ENCODE data around the gene C16orf89. TPM values are rescaled to one million over a fixed set of nuclear protein-coding genes. Genes with fewer than 3 reads are reported as not detected.
A peak's percentile ranks its signal among the peaks of the same experiment; 100 is the strongest.
"Not testable (repeated sequence)": the region's sequence is repeated elsewhere in the genome, so short reads cannot be mapped to it uniquely, and the experiment has no call there.

C16orf89 gene
- total RNA-seq, 2 experiments from 2014 or later = not detected

DNA sequence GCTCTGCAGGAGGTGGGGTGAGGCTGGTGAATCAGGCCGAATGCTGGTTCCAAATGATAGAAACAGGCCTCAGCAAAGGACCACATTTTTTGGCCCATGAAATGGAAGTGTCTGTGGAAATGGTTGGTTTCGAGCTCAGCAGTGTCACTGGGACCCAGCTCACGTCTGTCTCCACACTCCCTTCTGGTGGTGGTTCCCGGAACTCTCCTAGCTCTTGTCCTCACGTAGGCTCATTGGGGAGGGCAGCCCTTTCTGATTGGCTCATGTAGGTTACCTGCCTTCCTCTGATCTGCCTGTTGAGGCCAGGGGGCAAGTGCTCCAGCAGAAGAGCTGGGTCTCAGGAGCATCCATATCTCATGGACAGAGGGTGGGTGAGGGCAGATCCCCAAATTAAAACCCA lies 9.9 kb upstream of the C16orf89 start:
- Mint-ChIP-seq H3K4me3 (no peak overlapping the region), H3K27ac (no peak overlapping the region), H3K9me3 (no peaks in the 10 kb centered on the region), H3K4me1 (peaks cover 11% of the 10 kb centered on the region), H3K36me3 (peaks cover 8% of the 10 kb centered on the region), H3K27me3 (no peaks in the 10 kb centered on the region)
- ATAC-seq (ENCODE audit: low read depth) (no peak), DNase-seq (no peak)
- POLR2A ChIA-PET = no interaction called here

DNA sequence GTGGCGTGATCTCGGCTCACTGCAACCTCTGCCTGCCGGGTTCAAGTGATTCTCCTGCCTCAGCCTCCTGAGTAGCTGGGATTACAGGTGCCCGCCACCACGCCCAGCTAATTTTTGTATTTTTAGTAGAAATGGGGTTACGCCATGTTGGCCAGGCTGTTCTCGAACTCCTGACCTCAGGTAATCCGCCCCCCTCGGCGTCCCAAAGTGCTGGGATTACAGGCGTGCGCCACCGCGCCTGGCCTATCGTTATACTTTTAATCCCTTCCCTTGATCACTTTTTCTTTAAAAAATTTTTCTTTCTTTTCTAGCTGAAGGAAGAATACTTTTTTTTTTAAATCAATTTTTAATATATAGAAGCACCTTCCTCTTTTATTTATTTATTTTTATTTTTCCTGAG lies 8.0 kb upstream of the C16orf89 start:
- H3K9me3 Mint-ChIP-seq; POLR2A ChIA-PET; ATAC-seq (ENCODE audit: low read depth); H3K27ac Mint-ChIP-seq; DNase-seq; H3K27me3 Mint-ChIP-seq; H3K36me3 Mint-ChIP-seq; H3K4me3 Mint-ChIP-seq: not testable (repeated sequence)
- H3K4me1 Mint-ChIP-seq = peaks cover 11% of the 10 kb centered on the region

DNA sequence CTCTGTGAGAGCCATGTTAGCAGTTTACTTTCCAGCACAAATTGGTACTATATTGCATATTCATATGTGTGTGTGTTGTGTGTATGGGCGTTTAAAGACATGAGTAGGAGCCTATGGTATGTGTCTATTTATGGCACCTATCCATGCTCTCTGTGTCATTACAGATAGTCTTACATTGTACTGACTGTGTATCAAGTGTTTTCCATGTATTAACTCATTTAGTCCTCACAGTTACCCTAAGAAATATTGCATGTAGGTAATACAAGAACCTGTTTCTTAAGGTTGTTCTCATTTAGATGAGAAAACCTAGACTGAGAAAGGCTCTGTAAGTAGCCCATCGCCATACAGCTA lies 7.5 kb upstream of the C16orf89 start:
- ATAC-seq (ENCODE audit: low read depth) (no peak), DNase-seq (no peak)
- Mint-ChIP-seq H3K4me1 (peaks cover 11% of the 10 kb centered on the region), H3K4me3 (peak overlapping the region; percentile 95), H3K9me3 (no peaks in the 10 kb centered on the region), H3K27me3 (no peaks in the 10 kb centered on the region), H3K36me3 (peaks cover 8% of the 10 kb centered on the region), H3K27ac (peak overlapping the region; percentile 63)
- POLR2A ChIA-PET = no interaction called here

DNA sequence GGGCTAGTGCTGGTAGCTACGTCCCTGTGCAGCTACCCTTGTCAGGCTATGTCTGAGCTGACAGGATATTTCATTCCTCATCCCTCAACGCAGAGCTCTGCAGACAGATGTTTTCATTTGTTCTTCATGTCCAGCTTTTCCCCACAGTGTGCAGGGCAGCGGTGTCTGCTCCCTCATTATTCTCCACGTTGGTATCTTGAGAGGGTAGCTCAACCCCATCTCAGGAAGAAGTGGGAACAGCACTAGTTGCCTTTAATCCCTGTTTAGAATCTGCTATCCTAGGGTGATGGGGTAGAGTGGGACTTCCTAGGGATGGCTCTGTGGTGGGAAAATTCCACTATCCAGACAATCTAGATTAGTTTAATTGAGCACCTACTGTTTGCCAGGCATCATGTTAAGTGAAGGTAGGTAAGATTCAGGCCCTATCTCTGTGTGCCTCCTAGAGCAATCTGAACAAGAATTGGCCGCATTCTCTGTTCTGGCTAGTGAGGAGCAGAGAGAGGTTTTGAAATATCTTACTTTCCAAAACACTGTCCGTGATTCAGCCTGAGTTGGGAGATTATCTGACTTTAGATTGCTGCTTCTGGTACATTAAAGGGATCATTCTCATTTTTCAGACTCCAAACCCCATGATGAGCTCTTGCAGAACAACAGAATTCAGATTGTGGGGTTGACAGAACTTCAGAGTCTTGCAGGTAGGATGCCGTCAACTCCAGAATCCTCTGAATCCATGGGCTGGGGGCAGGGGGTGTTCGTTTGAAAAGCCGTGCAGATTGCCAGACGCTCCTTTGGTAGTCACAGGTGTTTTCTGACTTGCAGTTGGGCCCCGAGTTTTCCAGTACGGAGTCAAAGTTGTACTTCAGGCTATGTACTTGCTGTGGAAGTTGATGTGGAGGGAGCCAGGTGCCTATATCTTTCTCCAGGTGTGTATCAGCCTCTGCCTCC lies 6.8 kb upstream of the C16orf89 start:
- ATAC-seq (ENCODE audit: low read depth) (no peak), DNase-seq (no peak)
- H3K27me3 Mint-ChIP-seq = no peaks in the 10 kb centered on the region
- peak overlapping the region; percentile 95 for H3K4me3 Mint-ChIP-seq
- POLR2A ChIA-PET = interaction anchor here (0.6 to 1.7 kb wide), 5 partner anchors 11 to 333 kb away, joined by 3 to 8 read pairs (median 5); partner anchors contain the start of gene NAGPA
- peak overlapping the region; percentile 92 for H3K27ac Mint-ChIP-seq
- peaks cover 11% of the 10 kb centered on the region for H3K4me1 Mint-ChIP-seq
- no peaks in the 10 kb centered on the region for H3K9me3 Mint-ChIP-seq
- peaks cover 8% of the 10 kb centered on the region for H3K36me3 Mint-ChIP-seq

DNA sequence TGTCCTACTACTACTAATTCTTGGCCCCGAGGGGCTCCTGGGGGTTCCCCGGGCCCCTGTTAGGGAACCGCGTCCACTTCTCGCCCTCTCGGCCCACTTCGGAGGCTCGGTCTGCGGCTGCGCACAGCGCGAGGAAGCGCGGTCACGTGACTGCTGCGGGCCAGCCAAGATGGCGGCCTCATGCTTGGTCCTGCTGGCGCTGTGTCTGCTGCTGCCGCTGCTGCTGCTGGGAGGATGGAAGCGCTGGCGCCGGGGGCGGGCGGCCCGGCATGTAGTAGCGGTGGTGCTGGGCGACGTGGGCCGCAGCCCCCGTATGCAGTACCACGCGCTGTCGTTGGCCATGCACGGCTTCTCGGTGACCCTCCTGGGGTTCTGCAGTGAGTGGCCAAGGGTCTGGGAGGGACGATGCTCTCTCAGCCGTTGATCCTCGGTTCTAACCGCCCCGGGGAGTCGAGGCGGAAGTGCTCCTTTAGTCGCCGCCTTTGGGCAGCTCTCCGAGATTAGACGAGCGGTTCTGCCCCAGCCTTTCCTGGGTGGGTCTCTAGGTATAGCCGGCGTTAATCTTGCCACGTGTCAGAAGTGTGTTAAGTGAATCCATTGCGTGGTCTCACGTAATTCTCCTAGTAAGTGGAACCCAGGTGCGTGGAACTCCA lies 6.1 kb upstream of the C16orf89 start, which contains the start of gene ALG1:
Gene ALG1 (plus strand): TSS at position 163 of the 653 bp plus-strand sequence. CDS start 7 bp downstream, at position 170.
- DNase-seq (peak; percentile 92), ATAC-seq (ENCODE audit: low read depth) (peak; percentile 91)
- POLR2A ChIA-PET = interaction anchor here (0.6 to 1.7 kb wide), 6 partner anchors 12 to 498 kb away, joined by 3 to 8 read pairs (median 4); partner anchors contain the start of gene NAGPA
- Mint-ChIP-seq H3K4me1 (peaks cover 11% of the 10 kb centered on the region), H3K27me3 (peaks cover 2% of the 10 kb centered on the region), H3K4me3 (peak within 1 kb of the TSS; percentile 95), H3K9me3 (no peaks in the 10 kb centered on the region), H3K36me3 (peaks cover 8% of the 10 kb centered on the region), H3K27ac (peak within 1 kb of the TSS; percentile 92)

DNA sequence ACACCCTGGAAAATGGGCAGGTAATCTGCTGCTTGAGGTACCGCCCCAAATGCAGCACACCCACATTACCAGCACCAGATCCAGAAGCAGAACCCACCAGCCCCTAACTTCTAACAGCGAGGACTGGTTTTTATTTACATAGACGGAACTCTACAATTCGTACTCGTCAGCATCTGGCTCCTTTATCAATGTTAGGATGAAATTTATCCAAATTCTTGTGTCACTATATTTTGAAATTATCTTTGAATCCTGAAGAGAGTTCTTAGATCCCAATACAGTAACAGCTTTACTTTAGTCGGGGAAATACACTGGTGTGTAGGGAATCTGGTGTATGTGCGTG lies 5.6 kb upstream of the C16orf89 start:
- Mint-ChIP-seq H3K36me3 (peaks cover 8% of the 10 kb centered on the region), H3K27ac (peak overlapping the region; percentile 92), H3K4me1 (peaks cover 11% of the 10 kb centered on the region), H3K27me3 (peaks cover 2% of the 10 kb centered on the region), H3K9me3 (no peaks in the 10 kb centered on the region), H3K4me3 (peak overlapping the region; percentile 95)
- POLR2A ChIA-PET = interaction anchor here (0.6 to 1.7 kb wide), 3 partner anchors 37 to 498 kb away, joined by 3 to 6 read pairs (median 5); partner anchors contain the start of gene NAGPA
- no peak for ATAC-seq (ENCODE audit: low read depth)
- DNase-seq = no peak

DNA sequence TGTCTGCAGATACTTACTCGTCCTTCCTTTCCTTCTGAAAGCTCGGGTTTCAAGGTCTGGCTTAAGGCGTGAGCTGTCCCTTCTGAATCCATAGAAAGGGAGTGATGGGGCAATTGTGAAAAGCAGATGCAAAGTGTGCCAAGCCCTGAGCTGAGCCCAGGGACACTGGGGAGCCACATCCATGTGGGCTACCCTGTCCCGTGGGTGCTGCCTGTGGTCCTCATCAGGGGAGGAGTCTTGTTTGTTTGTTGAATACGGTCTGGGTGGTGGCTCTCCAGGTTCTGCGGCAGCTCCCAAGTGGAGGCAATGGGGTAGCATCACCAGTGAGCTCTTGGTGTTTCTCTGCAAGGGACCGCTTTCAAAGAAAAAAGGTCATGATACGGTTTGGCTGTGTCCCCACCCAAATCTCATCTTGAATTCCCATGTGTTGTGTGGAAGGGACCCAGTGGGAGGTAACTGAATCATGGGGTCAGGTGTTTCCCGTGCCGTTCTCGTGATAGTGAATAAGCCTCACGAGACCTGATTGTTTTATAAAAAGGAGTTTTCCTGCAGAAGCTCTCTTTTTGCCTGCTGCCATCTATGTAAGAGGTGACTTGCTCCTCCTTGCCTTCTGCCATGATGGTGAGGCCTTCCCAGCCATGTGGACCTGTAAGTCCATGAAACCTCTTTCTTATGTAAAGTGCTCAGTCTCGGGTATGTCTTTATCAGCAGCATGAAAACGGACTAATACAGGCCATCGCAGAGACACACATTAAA lies 4.9 kb upstream of the C16orf89 start:
- H3K27me3 Mint-ChIP-seq = peaks cover 2% of the 10 kb centered on the region
- DNase-seq (no peak), ATAC-seq (ENCODE audit: low read depth) (no peak)
- H3K4me1 Mint-ChIP-seq = peaks cover 11% of the 10 kb centered on the region
- H3K9me3 Mint-ChIP-seq = no peaks in the 10 kb centered on the region
- no peak overlapping the region for H3K4me3 Mint-ChIP-seq
- POLR2A ChIA-PET = interaction anchor here (0.6 to 1.7 kb wide), 2 partner anchors 37 to 497 kb away, joined by 3 to 5 read pairs; partner anchors contain the start of gene NAGPA
- H3K27ac Mint-ChIP-seq = peak overlapping the region; percentile 92
- peaks cover 6% of the 10 kb centered on the region for H3K36me3 Mint-ChIP-seq

DNA sequence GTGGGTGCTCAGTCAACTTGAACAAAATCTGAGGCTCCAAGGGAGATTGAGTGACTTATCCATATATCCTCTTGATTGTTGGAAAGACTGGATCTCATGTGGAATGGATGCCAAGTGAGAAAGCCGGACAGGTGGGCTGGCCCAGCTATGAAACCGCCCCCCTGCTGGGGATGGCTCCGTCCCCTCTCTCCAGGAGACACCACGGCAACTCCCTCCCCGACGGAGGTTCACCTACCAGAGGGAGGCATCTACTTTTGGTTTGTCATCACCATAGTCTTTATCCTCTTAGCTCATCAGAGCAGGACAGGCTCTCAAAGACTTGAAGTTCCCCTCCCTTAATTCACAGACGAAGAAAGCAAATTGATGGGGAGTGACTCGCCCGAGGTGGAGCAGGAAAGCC lies 4.1 kb upstream of the C16orf89 start:
- Mint-ChIP-seq H3K36me3 (peaks cover 4% of the 10 kb centered on the region), H3K27ac (no peak overlapping the region), H3K4me1 (peaks cover 11% of the 10 kb centered on the region), H3K27me3 (peaks cover 2% of the 10 kb centered on the region), H3K9me3 (no peaks in the 10 kb centered on the region), H3K4me3 (no peak overlapping the region)
- POLR2A ChIA-PET = no interaction called here
- DNase-seq (no peak), ATAC-seq (ENCODE audit: low read depth) (no peak)

DNA sequence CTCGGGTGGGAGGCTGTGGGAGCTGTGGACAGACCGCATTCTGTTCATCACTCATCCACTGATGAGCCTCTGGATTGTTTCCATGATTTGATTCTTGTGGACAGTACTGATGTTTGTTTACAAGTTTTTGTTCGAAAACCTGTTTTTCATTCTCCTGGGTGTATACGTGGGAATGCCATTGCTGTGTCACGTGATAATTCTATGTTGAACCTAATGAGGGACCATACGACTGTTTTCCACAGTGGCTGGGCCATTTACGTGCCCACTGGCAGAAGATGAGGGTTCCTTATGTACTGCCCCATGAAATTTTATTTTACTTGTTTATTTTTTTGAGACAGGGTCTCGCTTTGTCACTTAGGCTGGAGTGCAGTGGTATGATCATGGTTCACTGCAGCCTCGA lies 3.3 kb upstream of the C16orf89 start:
- H3K27me3 Mint-ChIP-seq = peaks cover 2% of the 10 kb centered on the region
- peaks cover 11% of the 10 kb centered on the region for H3K4me1 Mint-ChIP-seq
- ATAC-seq (ENCODE audit: low read depth) (no peak), DNase-seq (no peak)
- POLR2A ChIA-PET = no interaction called here
- H3K9me3 Mint-ChIP-seq = no peaks in the 10 kb centered on the region
- H3K4me3 Mint-ChIP-seq = no peak overlapping the region
- no peak overlapping the region for H3K27ac Mint-ChIP-seq
- H3K36me3 Mint-ChIP-seq = no peaks in the 10 kb centered on the region

DNA sequence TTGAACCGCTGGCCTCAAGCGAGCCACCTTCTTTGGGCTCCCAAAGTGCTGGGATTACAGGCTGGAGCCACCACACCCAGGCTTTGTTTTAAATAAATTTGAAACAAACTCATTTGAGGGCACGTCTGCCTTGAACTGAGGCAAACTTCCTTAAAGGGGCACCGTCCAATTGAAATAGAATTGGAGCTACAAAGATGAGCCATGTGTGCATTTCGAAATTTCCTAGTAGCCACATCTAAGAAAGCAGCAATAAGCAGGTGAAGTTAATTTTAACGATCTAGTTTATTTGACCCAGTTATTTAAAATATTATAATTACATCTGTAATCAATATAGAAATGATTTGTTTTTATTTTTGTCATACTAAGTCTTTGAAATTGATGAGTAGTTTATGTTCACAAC lies 755 bp upstream of the C16orf89 start:
- peaks cover 2% of the 10 kb centered on the region for H3K27me3 Mint-ChIP-seq
- peaks cover 8% of the 10 kb centered on the region for H3K4me1 Mint-ChIP-seq
- no peak for DNase-seq
- H3K27ac Mint-ChIP-seq = no peak overlapping the region
- POLR2A ChIA-PET = no interaction called here
- no peaks in the 10 kb centered on the region for H3K36me3 Mint-ChIP-seq
- ATAC-seq (ENCODE audit: low read depth) = no peak
- H3K4me3 Mint-ChIP-seq = no peak overlapping the region
- no peaks in the 10 kb centered on the region for H3K9me3 Mint-ChIP-seq

DNA sequence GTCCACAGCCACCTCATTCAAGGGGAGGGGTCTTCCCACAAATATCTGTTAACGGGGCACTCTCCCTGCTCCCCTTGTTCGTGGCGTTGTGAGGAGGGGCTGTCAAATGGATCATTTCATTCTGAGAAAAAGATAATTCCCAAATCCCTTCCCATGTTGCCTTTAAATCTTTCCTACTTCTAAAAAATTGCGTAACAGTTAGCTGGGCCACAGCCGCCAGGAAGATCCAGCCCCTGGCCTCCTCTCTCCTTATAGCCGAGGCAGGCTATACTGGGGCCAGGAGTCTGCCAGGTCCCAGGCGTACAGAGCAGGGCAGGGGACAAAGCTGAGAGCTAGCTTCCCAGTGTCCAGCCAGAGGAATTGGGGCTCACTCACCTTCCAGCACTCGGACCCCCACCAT lies 430 bp downstream of the C16orf89 start:
- POLR2A ChIA-PET = no interaction called here
- no peaks in the 10 kb centered on the region for H3K36me3 Mint-ChIP-seq

DNA sequence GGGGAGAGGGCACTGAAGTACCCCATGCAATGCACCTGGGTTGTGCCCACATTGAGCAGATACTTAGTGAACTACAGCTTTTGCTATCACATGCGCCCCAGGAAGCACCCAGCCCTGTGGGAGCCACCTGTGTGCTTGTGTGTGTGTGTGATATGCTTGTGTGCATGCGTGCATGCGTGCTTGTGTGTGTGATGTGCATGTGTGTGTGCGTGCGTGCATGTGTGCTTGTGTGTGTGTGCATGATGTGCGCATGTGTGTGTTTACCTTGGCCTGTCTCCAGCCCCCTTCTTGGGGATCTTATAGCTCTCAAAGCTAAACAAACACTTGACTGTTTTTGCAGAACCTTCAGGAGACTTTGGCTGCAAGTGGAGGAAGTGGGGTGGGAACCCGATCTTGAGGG lies 841 bp downstream of the C16orf89 start:
- POLR2A ChIA-PET = no interaction called here
- DNase-seq (no peak), ATAC-seq (ENCODE audit: low read depth) (no peak)
- Mint-ChIP-seq H3K9me3 (no peaks in the 10 kb centered on the region), H3K4me1 (peaks cover 6% of the 10 kb centered on the region), H3K36me3 (no peaks in the 10 kb centered on the region), H3K4me3 (no peak overlapping the region), H3K27me3 (peaks cover 2% of the 10 kb centered on the region), H3K27ac (no peak overlapping the region)

More for the DNA sequence above, 430 bp downstream of the C16orf89 start:
- peaks cover 6% of the 10 kb centered on the region for H3K4me1 Mint-ChIP-seq
- ATAC-seq (ENCODE audit: low read depth) (no peak), DNase-seq (no peak)
- H3K4me3 Mint-ChIP-seq = no peak overlapping the region
- no peaks in the 10 kb centered on the region for H3K9me3 Mint-ChIP-seq
- no peak overlapping the region for H3K27ac Mint-ChIP-seq
- peaks cover 2% of the 10 kb centered on the region for H3K27me3 Mint-ChIP-seq

Measured in activated naive CD8-positive, alpha-beta T cell treated with anti-CD3 and anti-CD28 coated beads, Interleukin-2, amount 10 ng/mL, durations not matched to agents 7 days and 5 days (primary cell).